ENCODE data around the gene RHOT2. TPM values are rescaled to one million over a fixed set of nuclear protein-coding genes. Genes with fewer than 3 reads are reported as not detected.
A peak's percentile ranks its signal among the peaks of the same experiment; 100 is the strongest.

Gene RHOT2
- total and polyA plus RNA-seq, 9 of the 15 experiments (the other 6 are each of a cell fraction or from before 2014, with no cell fraction given): 5.0 to 373 (median 112) TPM

- TF ChIP-seq ELF2 (CRISPR knock-in tag; IDR thresholded peaks at IDR 0.05) (no peak), RERE (CRISPR knock-in tag; IDR thresholded peaks at IDR 0.05; ENCODE audit: borderline replicate concordance) (no peak), ZNF583 (CRISPR knock-in tag; IDR thresholded peaks at IDR 0.05) (no peak), THRA (IDR thresholded peaks at IDR 0.05) (no peak), ZNF740 (CRISPR knock-in tag; IDR thresholded peaks at IDR 0.05) (peak; percentile 89), ZNF740 (tag; IDR thresholded peaks at IDR 0.05) (peak in 1 of 2 experiments; percentile 75; a peak in 2 of 4 replicates), ARHGAP35 (IDR thresholded peaks at IDR 0.05; ENCODE audit: partially characterized antibody) (no peak), NR0B1 (IDR thresholded peaks at IDR 0.05; ENCODE audit: partially characterized antibody) (no peak), HNRNPUL1 (IDR thresholded peaks at IDR 0.05; ENCODE audit: low read length) (no peak), ZNF512 (tag; IDR thresholded peaks at IDR 0.05) (no peak), HDAC3 (IDR thresholded peaks at IDR 0.05; ENCODE audit: borderline replicate concordance, partially characterized antibody) (no peak)
Measured at GRCh38 chr16:720447-720989, 52.6 kb downstream of the RHOT2 start (continued).

Data from K562 (cell line).